GM18505 (cell line): ENCODE results near the gene GALNT7.
A peak's percentile ranks its signal among the peaks of the same experiment; 100 is the strongest.
"Not testable (repeated sequence)": the region's sequence is repeated elsewhere in the genome, so short reads cannot be mapped to it uniquely, and the experiment has no call there.

Experiments used
- ATAC-seq: cut with Tn5 transposase; IDR thresholded peaks from one replicate; pipeline ENCODE4 v1.9.1; 2021; ENCODE audit not compliant: unreplicated experiment
- POLR2A ChIP-seq: IDR thresholded peaks from 4 replicates; pipeline ENCODE4 v1.6.1; 2011; ENCODE audit warnings: borderline replicate concordance; ENCODE audit not compliant: insufficient read depth, insufficient read length; ENCODE audit errors: extremely low read depth

Gene GALNT7

GRCh38 chr4:173168396-173169177, at the start of gene GALNT7:
TSS of gene GALNT7 (plus strand) at chr4:173168811. CDS start at chr4:173168836, 25 bp downstream.
- TF ChIP-seq POLR2A: peak; percentile 36
- ATAC-seq: peak; percentile 35

- ATAC-seq: not testable (repeated sequence)
Observed at GRCh38 chr4:173118819-173119218, 49.8 kb upstream of the GALNT7 start.

GRCh38 chr4:173119818-173120217, 48.8 kb upstream of the GALNT7 start:
- no peak for ATAC-seq
- TF ChIP-seq POLR2A: no peak

- ATAC-seq: peak; percentile 98
- no peak for TF ChIP-seq POLR2A
Observed at GRCh38 chr4:173121076-173121561, 47.5 kb upstream of the GALNT7 start.

- ATAC-seq: no peak
- TF ChIP-seq POLR2A: no peak
Observed at GRCh38 chr4:173124209-173124865, 44.3 kb upstream of the GALNT7 start.

GRCh38 chr4:173125216-173125812, 43.3 kb upstream of the GALNT7 start:
- no peak for TF ChIP-seq POLR2A

GRCh38 chr4:173128199-173128890, 40.3 kb upstream of the GALNT7 start:
- no peak for TF ChIP-seq POLR2A
- no peak for ATAC-seq

More at GRCh38 chr4:173125216-173125812, 43.3 kb upstream of the GALNT7 start:
- ATAC-seq: no peak

GRCh38 chr4:173130687-173131086, 37.9 kb upstream of the GALNT7 start:
- TF ChIP-seq POLR2A: no peak
- no peak for ATAC-seq

- no peak for ATAC-seq
- TF ChIP-seq POLR2A: no peak
Observed at GRCh38 chr4:173134426-173134825, 34.2 kb upstream of the GALNT7 start.

GRCh38 chr4:173135241-173135847, 33.3 kb upstream of the GALNT7 start:
- no peak for TF ChIP-seq POLR2A
- ATAC-seq: no peak

GRCh38 chr4:173138624-173139023, 30.0 kb upstream of the GALNT7 start:
- TF ChIP-seq POLR2A: no peak
- no peak for ATAC-seq

- no peak for ATAC-seq
- TF ChIP-seq POLR2A: no peak
Observed at GRCh38 chr4:173139561-173139960, 29.1 kb upstream of the GALNT7 start.

GRCh38 chr4:173145131-173145530, 23.5 kb upstream of the GALNT7 start:
- ATAC-seq: no peak
- TF ChIP-seq POLR2A: no peak
